GM18868 (cell line): ENCODE data around the gene CMIP.

ENCODE experiments used
- ATAC-seq: cut with Tn5 transposase; IDR thresholded peaks from one replicate; pipeline ENCODE4 v1.9.1; 2021; ENCODE audit warnings: mild to moderate bottlenecking, moderate library complexity; ENCODE audit not compliant: unreplicated experiment

Gene CMIP

GRCh38 chr16:81705261-81705660 lies 260.7 kb downstream of the CMIP start:
- ATAC-seq, result no peak

GRCh38 chr16:81706327-81707295 lies 262.0 kb downstream of the CMIP start:
- ATAC-seq, result no peak

GRCh38 chr16:81707411-81708265 lies 263.0 kb downstream of the CMIP start:
- no peak for ATAC-seq

GRCh38 chr16:81708266-81709015 lies 263.8 kb downstream of the CMIP start:
- no peak for ATAC-seq

- ATAC-seq, result no peak
Observed at GRCh38 chr16:81709016-81709900, 264.6 kb downstream of the CMIP start.

GRCh38 chr16:81710044-81710443 lies 265.4 kb downstream of the CMIP start:
- no peak for ATAC-seq

- ATAC-seq, result no peak
Observed at GRCh38 chr16:81710596-81710995, 266.0 kb downstream of the CMIP start.

GRCh38 chr16:81711657-81712319 lies 267.2 kb downstream of the CMIP start:
- ATAC-seq, result no peak

- no peak for ATAC-seq
Observed at GRCh38 chr16:81712681-81713080, 268.1 kb downstream of the CMIP start.

GRCh38 chr16:81713295-81713772 lies 268.7 kb downstream of the CMIP start:
- no peak for ATAC-seq

- ATAC-seq, result no peak
Observed at GRCh38 chr16:81713796-81714195, 269.2 kb downstream of the CMIP start.

GRCh38 chr16:81714583-81714982 lies 270.0 kb downstream of the CMIP start:
- ATAC-seq, result no peak

- peak; percentile 71 for ATAC-seq
Observed at GRCh38 chr16:81715358-81716196, 271.0 kb downstream of the CMIP start.

GRCh38 chr16:81716478-81717225 lies 272.0 kb downstream of the CMIP start:
- peak; percentile 45 for ATAC-seq

GRCh38 chr16:81717662-81718189 lies 273.1 kb downstream of the CMIP start:
- no peak for ATAC-seq

GRCh38 chr16:81718637-81719036 lies 274.0 kb downstream of the CMIP start:
- no peak for ATAC-seq

- ATAC-seq, result no peak
Observed at GRCh38 chr16:81719993-81720392, 275.4 kb downstream of the CMIP start.
